ENCODE measurements around the gene OSBPL10.

GRCh38 chr3:31932990-31933389, 48.1 kb downstream of the OSBPL10 start:
- TF ChIP-seq CTCF (IDR thresholded peaks at IDR 0.05) (no peak), CBX8 (IDR thresholded peaks at IDR 0.05) (no peak), RCOR1 (IDR thresholded peaks at IDR 0.05; ENCODE audit: low read depth, low read length) (no peak), MAFK (IDR thresholded peaks at IDR 0.05; ENCODE audit: partially characterized antibody) (no peak), CHD2 (IDR thresholded peaks at IDR 0.05; ENCODE audit: low read length, partially characterized antibody) (no peak), POLR2A (IDR thresholded peaks at IDR 0.05; ENCODE audit: low read length) (no peak), SMC3 (IDR thresholded peaks at IDR 0.05) (no peak)

Data from A549 (cell line).